B cell (primary cell): ENCODE measurements around the gene HHLA2. TPM values are rescaled to one million over a fixed set of nuclear protein-coding genes. Genes with fewer than 3 reads are reported as not detected.
A peak's percentile ranks its signal among the peaks of the same experiment; 100 is the strongest.

Experiments used
- ATAC-seq: fragments of 200-7000 bp; cut with Tn5 transposase; one replicate; pipeline ENCODE4 v1.10.0; 2021; ENCODE audit warnings: low read depth, mild to moderate bottlenecking, moderate number of reproducible peaks, moderate library complexity
- CTCF ChIA-PET: fragments of 350-600 bp; sonication (Branson Sonifier 250); formaldehyde crosslinking; loops from one replicate; lab custom pipeline; 2021; ENCODE audit warnings: antibody characterized with exemption, inconsistent platforms; lab: Charles Lee
- POLR2A ChIA-PET: fragments of 350-600 bp; sonication (Branson Sonifier 250); formaldehyde crosslinking; loops from one replicate; lab custom pipeline; 2021; ENCODE audit warnings: antibody characterized with exemption; lab: Charles Lee
- DNase-seq: peaks from one replicate; pipeline ENCODE4 v3.0.0; 2013
- H2AFZ ChIP-seq: 2 replicates; pipeline ENCODE4 v1.6.1; 2012; ENCODE audit warnings: mild to moderate bottlenecking, low read depth, low read length; ENCODE audit not compliant: insufficient read depth, poor library complexity, severe bottlenecking
- H3K27ac ChIP-seq, 2 donors: 1 replicate in 1 of 2; 2 replicates in 1 of 2; pipeline ENCODE4 v1.5.1; 2012 to 2013; ENCODE audit warnings: low read length in 2 of 2, mild to moderate bottlenecking in 2 of 2, moderate library complexity in 1 of 2
- H3K27me3 ChIP-seq, 4 experiments: fragments of 200-600 bp in 1 of 4; sonication (generic) in 1 of 4; replicated peaks in 1 of 4; 1 replicate in 2 of 4; 2 replicates in 2 of 4; pipeline versions ENCODE4 v1.6.1 to v1.7.0; 2013 to 2016; ENCODE audit warnings: low read length in 3 of 4, mild to moderate bottlenecking in 2 of 4, mixed read lengths in 1 of 4, moderate library complexity in 1 of 4; ENCODE audit not compliant: insufficient read depth in 4 of 4, control insufficient read depth in 3 of 4; ENCODE audit errors: control extremely low read depth in 1 of 4
- H3K36me3 ChIP-seq, 2 experiments: replicated peaks in 1 of 2; 1 replicate in 1 of 2; 2 replicates in 1 of 2; pipeline versions ENCODE4 v1.6.1 to v1.7.1; 2013; ENCODE audit warnings: low read length in 1 of 2; ENCODE audit not compliant: insufficient read depth in 2 of 2, control insufficient read depth in 1 of 2; ENCODE audit errors: control extremely low read depth in 1 of 2, extremely low read depth in 1 of 2
- H3K4me1 ChIP-seq, 2 donors: fragments of 200-600 bp in 1 of 2; sonication (generic) in 1 of 2; 1 replicate in 1 of 2; 2 replicates in 1 of 2; pipeline versions ENCODE4 v1.5.1 to v1.6.1; 2013 to 2017; ENCODE audit warnings: low read length in 2 of 2; ENCODE audit not compliant: control insufficient read depth in 2 of 2, insufficient read depth in 2 of 2
- H3K4me2 ChIP-seq: replicated peaks from 2 replicates; pipeline ENCODE3; 2012; ENCODE audit warnings: mild to moderate bottlenecking, low read depth, low read length; ENCODE audit not compliant: poor library complexity, severe bottlenecking
- H3K4me3 ChIP-seq, 5 experiments: fragments of 200-600 bp in 1 of 5; sonication (generic) in 1 of 5; 1 replicate in 3 of 5; 2 replicates in 2 of 5; pipeline versions ENCODE4 v1.5.1 to v1.7.0; 2011 to 2016; ENCODE audit warnings: low read length in 4 of 5, mild to moderate bottlenecking in 4 of 5, low read depth in 2 of 5, control low read depth in 1 of 5, moderate library complexity in 1 of 5; ENCODE audit not compliant: insufficient read depth in 1 of 5; ENCODE audit errors: control extremely low read depth in 1 of 5, extremely low read depth in 1 of 5
- H3K79me2 ChIP-seq: fragments of 200-600 bp; sonication (generic); one replicate; pipeline ENCODE4 v1.6.0; 2016; ENCODE audit warnings: low read length; ENCODE audit not compliant: control insufficient read depth, insufficient read depth
- H3K9ac ChIP-seq: fragments of 200-600 bp; sonication (generic); 2 replicates; pipeline ENCODE4 v1.6.1; 2017; ENCODE audit warnings: mild to moderate bottlenecking, low read length, moderate library complexity
- H3K9me3 ChIP-seq, 3 donors: one replicate each; pipeline versions ENCODE4 v1.6.1 to v1.7.1; 2013; ENCODE audit warnings: low read length in 2 of 3; ENCODE audit not compliant: control insufficient read depth in 2 of 3, insufficient read depth in 1 of 3; ENCODE audit errors: control extremely low read depth in 1 of 3
- H4K20me1 ChIP-seq: 2 replicates; pipeline ENCODE4 v1.6.0; 2012; ENCODE audit warnings: mild to moderate bottlenecking, low read length; ENCODE audit not compliant: insufficient read depth, control insufficient read depth, poor library complexity, severe bottlenecking
- H3K27ac Mint-ChIP-seq: one replicate; pipeline ENCODE4 v1.8.0; 2021; ENCODE audit warnings: mixed read lengths
- H3K27me3 Mint-ChIP-seq: one replicate; pipeline ENCODE4 v1.8.0; 2021; ENCODE audit warnings: mixed read lengths
- H3K4me1 Mint-ChIP-seq: one replicate; pipeline ENCODE4 v1.8.0; 2021; ENCODE audit warnings: mixed read lengths
- H3K4me3 Mint-ChIP-seq: one replicate; pipeline ENCODE4 v1.8.0; 2021; ENCODE audit warnings: mixed read lengths
- H3K9me3 Mint-ChIP-seq: one replicate; pipeline ENCODE4 v1.8.0; 2022; ENCODE audit warnings: mixed read lengths; ENCODE audit not compliant: insufficient read depth
- CTCF ChIP-seq: fragments of 200-600 bp; IDR thresholded peaks from one replicate; pipeline ENCODE4 v1.8.0; 2022; ENCODE audit warnings: antibody characterized with exemption, mild to moderate bottlenecking
- EZH2 ChIP-seq: IDR thresholded peaks from 2 replicates; pipeline ENCODE4 v1.6.1; 2012; ENCODE audit warnings: borderline replicate concordance, low read depth, mild to moderate bottlenecking, moderate library complexity, low read length; ENCODE audit not compliant: insufficient read depth, poor library complexity, severe bottlenecking
- WGBS: methylation state at CpG from one replicate; pipeline ENCODE4 v1.1.5; 2013; ENCODE audit warnings: missing lambda C conversion rate; ENCODE audit not compliant: insufficient coverage; 5-methylcytosine and 5-hydroxymethylcytosine counted together
- intact Hi-C: fragments of 100-400 bp; cut with micrococcal nuclease; formaldehyde crosslinking; loops from one replicate; pipeline ENCODE4 v1.10.0; 2022
- polyA plus RNA-seq: library from polyadenylated mRNA; depleted of rRNA; stranded (reverse); fragments of >200 nt; gene quantifications from 2 replicates; pipeline ENCODE4 v1.2.3, GENCODE V29; 2012
- total RNA-seq, 2 donors: library from RNA; stranded (reverse); fragments of 120-200 nt in 1 of 2; gene quantifications; 1 replicate in 1 of 2; 2 replicates in 1 of 2; pipeline versions ENCODE4 v1.2.3 to v1.2.4, GENCODE V29; 2013 to 2022

HHLA2 gene
- total and polyA plus RNA-seq, 2 donors (not counting 1 experiment from before 2014, with no cell fraction given) = 0.84 TPM

GRCh38 chr3:108345492-108346205, 49.3 kb downstream of the HHLA2 start:
- DNase-seq (peak; percentile 33), ATAC-seq (peak; percentile 56)
- CTCF ChIA-PET = interaction anchor here (1.1 kb wide), 1 partner anchor 82 kb away, joined by 3 read pairs; no protein-coding TSS in a partner anchor
- 35% methylated on average over 3 of the region's 6 CpGs for WGBS
- no peaks in the 10 kb centered on the region for H3K36me3 ChIP-seq
- peak overlapping the region; percentile 63 for H3K27ac Mint-ChIP-seq
- no peaks in the 10 kb centered on the region for H3K27me3 Mint-ChIP-seq
- no peaks in the 10 kb centered on the region for H3K79me2 ChIP-seq
- H3K4me3 ChIP-seq = no peak overlapping the region
- POLR2A ChIA-PET = interaction anchor here (0.7 kb wide), 1 partner anchor 131 kb away, joined by 3 read pairs; no protein-coding TSS in a partner anchor
- H3K4me1 Mint-ChIP-seq = peaks cover 27% of the 10 kb centered on the region
- H4K20me1 ChIP-seq = no peaks in the 10 kb centered on the region
- no peaks in the 10 kb centered on the region for H3K9me3 Mint-ChIP-seq
- peak overlapping the region; percentile 71 for H3K4me3 Mint-ChIP-seq
- no peaks in the 10 kb centered on the region for H3K27me3 ChIP-seq
- TF ChIP-seq EZH2 = no peak
- no peak for TF ChIP-seq CTCF
- no peaks in the 10 kb centered on the region for H3K9me3 ChIP-seq
- peaks cover 23 to 28% of the 10 kb centered on the region in 2 donors for H3K4me1 ChIP-seq
- intact Hi-C loops = no loop called here
- no peak overlapping the region for H2AFZ ChIP-seq
- H3K27ac ChIP-seq = peak overlapping the region in 1 of 2 donors; percentile 37
- peak overlapping the region; percentile 10 for H3K9ac ChIP-seq
- peak overlapping the region; percentile 46 for H3K4me2 ChIP-seq
